Inferior parietal cortex (tissue), 1 donor: Measurements from ENCODE around the gene CT47A7.
"Not testable (repeated sequence)": the region's sequence is repeated elsewhere in the genome, so short reads cannot be mapped to it uniquely, and the experiment has no call there.

Experiments used
- DNase-seq: peaks from one replicate; pipeline ENCODE4 v3.0.0-alpha.2; 2016; ENCODE audit errors: extremely low spot score

CT47A7 gene

GRCh38 chrX:120956500-120956899 is at the start of gene CT47A7:
Gene CT47A7 (minus strand): TSS chrX:120956600. CDS start chrX:120956345, 255 bp downstream.
- DNase-seq, result not testable (repeated sequence)

GRCh38 chrX:121000589-121000988 is 44.2 kb upstream of the CT47A7 start:
- no peak for DNase-seq

GRCh38 chrX:120999413-120999812 is 43.0 kb upstream of the CT47A7 start:
- no peak for DNase-seq

GRCh38 chrX:120985660-120986059 is 29.3 kb upstream of the CT47A7 start, which contains the start of gene CT47A1:
Gene CT47A1 (minus strand): TSS chrX:120985760. CDS start chrX:120985529, 231 bp downstream.
- DNase-seq, result not testable (repeated sequence)
